ENCODE measurements around the gene SPEF2. TPM values are rescaled to one million over a fixed set of nuclear protein-coding genes. Genes with fewer than 3 reads are reported as not detected.

SPEF2 gene
- total and polyA plus RNA-seq, 2 donors (not counting 1 experiment from before 2014, with no cell fraction given), result 0.31 to 0.59 TPM

DNA sequence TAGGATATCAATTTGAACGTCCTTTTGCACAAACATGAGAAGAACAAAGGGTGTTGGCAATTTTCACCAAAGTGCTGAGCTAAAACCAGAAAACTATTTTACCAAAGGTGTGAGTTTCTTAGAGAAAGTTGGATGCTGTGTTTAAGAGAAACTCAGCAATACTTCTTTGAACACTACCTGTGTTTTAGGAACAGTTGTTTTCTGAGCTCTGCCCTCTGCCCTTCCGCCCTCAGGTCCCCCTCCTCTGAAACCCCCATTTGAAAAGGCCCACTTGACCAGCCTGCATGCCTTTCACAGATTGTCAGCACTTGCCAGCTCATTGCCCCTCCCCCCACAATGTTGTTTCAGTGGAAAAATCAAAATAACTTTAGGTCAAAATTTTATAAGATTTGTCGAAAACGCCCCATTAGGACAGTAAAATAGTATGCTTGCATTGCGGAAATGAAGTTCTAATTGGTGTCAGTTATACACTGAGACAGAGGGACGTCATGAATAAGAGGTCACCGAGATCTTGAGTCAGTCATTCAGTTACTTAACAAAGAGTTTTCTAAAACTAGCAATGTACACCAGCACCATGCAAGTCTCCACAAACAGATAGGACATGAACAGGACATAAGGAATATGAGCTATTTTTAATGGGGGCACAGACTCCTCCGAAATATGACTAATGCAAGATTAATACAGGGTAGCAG is 177.2 kb downstream of the SPEF2 start:
- Mint-ChIP-seq H3K27ac (no peak overlapping the region), H3K9me3 (ENCODE audit: insufficient read depth) (no peaks in the 10 kb centered on the region), H3K27me3 (no peaks in the 10 kb centered on the region), H3K4me1 (no peaks in the 10 kb centered on the region), H3K4me3 (no peak overlapping the region)
- TF ChIP-seq, protein P1, sequence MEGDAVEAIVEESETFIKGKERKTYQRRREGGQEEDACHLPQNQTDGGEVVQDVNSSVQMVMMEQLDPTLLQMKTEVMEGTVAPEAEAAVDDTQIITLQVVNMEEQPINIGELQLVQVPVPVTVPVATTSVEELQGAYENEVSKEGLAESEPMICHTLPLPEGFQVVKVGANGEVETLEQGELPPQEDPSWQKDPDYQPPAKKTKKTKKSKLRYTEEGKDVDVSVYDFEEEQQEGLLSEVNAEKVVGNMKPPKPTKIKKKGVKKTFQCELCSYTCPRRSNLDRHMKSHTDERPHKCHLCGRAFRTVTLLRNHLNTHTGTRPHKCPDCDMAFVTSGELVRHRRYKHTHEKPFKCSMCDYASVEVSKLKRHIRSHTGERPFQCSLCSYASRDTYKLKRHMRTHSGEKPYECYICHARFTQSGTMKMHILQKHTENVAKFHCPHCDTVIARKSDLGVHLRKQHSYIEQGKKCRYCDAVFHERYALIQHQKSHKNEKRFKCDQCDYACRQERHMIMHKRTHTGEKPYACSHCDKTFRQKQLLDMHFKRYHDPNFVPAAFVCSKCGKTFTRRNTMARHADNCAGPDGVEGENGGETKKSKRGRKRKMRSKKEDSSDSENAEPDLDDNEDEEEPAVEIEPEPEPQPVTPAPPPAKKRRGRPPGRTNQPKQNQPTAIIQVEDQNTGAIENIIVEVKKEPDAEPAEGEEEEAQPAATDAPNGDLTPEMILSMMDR (IDR thresholded peaks at IDR 0.05), result no peak
- TF ChIP-seq EZH2 (IDR thresholded peaks at IDR 0.05; ENCODE audit: borderline replicate concordance, insufficient read depth, low read depth, low read length, poor library complexity, severe bottlenecking), result no peak
- Histone ChIP-seq H3K4me1 (ENCODE audit: control insufficient read depth in 2 of 2, insufficient read depth in 2 of 2, low read length in 2 of 2) (no peaks in the 10 kb centered on the region), H3K9me3 (ENCODE audit: control extremely low read depth in 1 of 3, control insufficient read depth in 2 of 3, insufficient read depth in 1 of 3, low read length in 2 of 3) (no peaks in the 10 kb centered on the region), H4K20me1 (ENCODE audit: control insufficient read depth, insufficient read depth, low read length, poor library complexity, severe bottlenecking) (no peaks in the 10 kb centered on the region), H3K79me2 (ENCODE audit: control insufficient read depth, insufficient read depth, low read length) (no peaks in the 10 kb centered on the region), H3K27me3 (replicated peaks in 1 of 4; ENCODE audit: control extremely low read depth in 1 of 4, control insufficient read depth in 3 of 4, insufficient read depth in 4 of 4, low read length in 3 of 4) (no peaks in the 10 kb centered on the region), H3K9ac (ENCODE audit: low read length) (no peak overlapping the region), H2AFZ (ENCODE audit: insufficient read depth, low read depth, low read length, poor library complexity, severe bottlenecking) (no peak overlapping the region), H3K4me2 (replicated peaks; ENCODE audit: low read depth, low read length, poor library complexity, severe bottlenecking) (no peak overlapping the region), H3K27ac (ENCODE audit: low read length in 2 of 2) (no peak overlapping the region), H3K4me3 (ENCODE audit: control extremely low read depth in 1 of 5, extremely low read depth in 1 of 5, insufficient read depth in 1 of 5, low read depth in 2 of 5, low read length in 4 of 5) (no peak overlapping the region), H3K36me3 (replicated peaks in 1 of 2; ENCODE audit: control extremely low read depth in 1 of 2, control insufficient read depth in 1 of 2, extremely low read depth in 1 of 2, insufficient read depth in 2 of 2, low read length in 1 of 2) (no peaks in the 10 kb centered on the region)
- DNase-seq (no peak), ATAC-seq (ENCODE audit: low read depth) (no peak)
- intact Hi-C loops (cut with micrococcal nuclease), result no loop called here
- ChIA-PET CTCF (interaction anchor here (1.0 to 1.1 kb wide), 2 partner anchors 13 to 17 kb away, joined by 3 read pairs; no protein-coding TSS in a partner anchor), POLR2A (no interaction called here)
- 100% methylated on average over 4 of the region's 8 CpGs for WGBS (ENCODE audit: insufficient coverage)

DNA sequence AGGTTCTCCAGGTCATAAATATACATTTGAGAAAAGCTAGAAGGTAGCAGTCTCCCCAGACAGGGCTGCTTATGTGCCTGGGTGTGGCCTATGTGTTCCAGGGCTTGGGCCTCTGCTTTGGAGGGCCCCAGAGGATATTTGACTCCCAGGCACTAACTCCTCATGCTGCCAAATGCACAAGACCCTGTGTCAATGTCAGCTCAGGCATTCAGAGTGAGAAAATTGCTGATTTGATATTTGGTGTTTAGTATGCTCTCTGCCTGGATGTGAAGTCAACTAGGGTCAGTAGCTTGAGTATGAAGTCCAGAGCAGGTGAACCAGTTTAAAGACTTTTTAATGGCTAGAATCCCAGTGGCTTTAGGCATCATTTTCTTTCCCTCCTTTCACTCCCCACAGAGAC is 181.5 kb downstream of the SPEF2 start:
- DNase-seq, result no peak

More for the DNA sequence above, 181.5 kb downstream of the SPEF2 start:
- no peak overlapping the region for H3K27ac ChIP-seq (ENCODE audit: low read length in 2 of 2)
- intact Hi-C loops (cut with micrococcal nuclease), result no loop called here
- no peak overlapping the region for H3K4me2 ChIP-seq (replicated peaks; ENCODE audit: low read depth, low read length, poor library complexity, severe bottlenecking)
- ChIA-PET CTCF (no interaction called here), POLR2A (no interaction called here)
- H4K20me1 ChIP-seq (ENCODE audit: control insufficient read depth, insufficient read depth, low read length, poor library complexity, severe bottlenecking), result no peaks in the 10 kb centered on the region
- H3K36me3 ChIP-seq (replicated peaks in 1 of 2; ENCODE audit: control extremely low read depth in 1 of 2, control insufficient read depth in 1 of 2, extremely low read depth in 1 of 2, insufficient read depth in 2 of 2, low read length in 1 of 2), result no peaks in the 10 kb centered on the region
- H3K9ac ChIP-seq (ENCODE audit: low read length), result no peak overlapping the region
- H3K27ac Mint-ChIP-seq, result no peak overlapping the region
- no peak overlapping the region for H2AFZ ChIP-seq (ENCODE audit: insufficient read depth, low read depth, low read length, poor library complexity, severe bottlenecking)
- no peaks in the 10 kb centered on the region for H3K9me3 Mint-ChIP-seq (ENCODE audit: insufficient read depth)
- H3K4me1 Mint-ChIP-seq, result no peaks in the 10 kb centered on the region
- no peaks in the 10 kb centered on the region for H3K9me3 ChIP-seq (ENCODE audit: control extremely low read depth in 1 of 3, control insufficient read depth in 2 of 3, insufficient read depth in 1 of 3, low read length in 2 of 3)
- ATAC-seq (ENCODE audit: low read depth), result no peak
- no peak overlapping the region for H3K4me3 Mint-ChIP-seq
- no peak overlapping the region for H3K4me3 ChIP-seq (ENCODE audit: control extremely low read depth in 1 of 5, extremely low read depth in 1 of 5, insufficient read depth in 1 of 5, low read depth in 2 of 5, low read length in 4 of 5)
- H3K79me2 ChIP-seq (ENCODE audit: control insufficient read depth, insufficient read depth, low read length), result no peaks in the 10 kb centered on the region
- H3K4me1 ChIP-seq (ENCODE audit: control insufficient read depth in 2 of 2, insufficient read depth in 2 of 2, low read length in 2 of 2), result no peaks in the 10 kb centered on the region
- H3K27me3 ChIP-seq (replicated peaks in 1 of 4; ENCODE audit: control extremely low read depth in 1 of 4, control insufficient read depth in 3 of 4, insufficient read depth in 4 of 4, low read length in 3 of 4), result no peaks in the 10 kb centered on the region
- TF ChIP-seq EZH2 (IDR thresholded peaks at IDR 0.05; ENCODE audit: borderline replicate concordance, insufficient read depth, low read depth, low read length, poor library complexity, severe bottlenecking), result no peak
- TF ChIP-seq, protein P1 (IDR thresholded peaks at IDR 0.05), result no peak
- no peaks in the 10 kb centered on the region for H3K27me3 Mint-ChIP-seq
